ENCODE results near the gene ZNF579.

DNA sequence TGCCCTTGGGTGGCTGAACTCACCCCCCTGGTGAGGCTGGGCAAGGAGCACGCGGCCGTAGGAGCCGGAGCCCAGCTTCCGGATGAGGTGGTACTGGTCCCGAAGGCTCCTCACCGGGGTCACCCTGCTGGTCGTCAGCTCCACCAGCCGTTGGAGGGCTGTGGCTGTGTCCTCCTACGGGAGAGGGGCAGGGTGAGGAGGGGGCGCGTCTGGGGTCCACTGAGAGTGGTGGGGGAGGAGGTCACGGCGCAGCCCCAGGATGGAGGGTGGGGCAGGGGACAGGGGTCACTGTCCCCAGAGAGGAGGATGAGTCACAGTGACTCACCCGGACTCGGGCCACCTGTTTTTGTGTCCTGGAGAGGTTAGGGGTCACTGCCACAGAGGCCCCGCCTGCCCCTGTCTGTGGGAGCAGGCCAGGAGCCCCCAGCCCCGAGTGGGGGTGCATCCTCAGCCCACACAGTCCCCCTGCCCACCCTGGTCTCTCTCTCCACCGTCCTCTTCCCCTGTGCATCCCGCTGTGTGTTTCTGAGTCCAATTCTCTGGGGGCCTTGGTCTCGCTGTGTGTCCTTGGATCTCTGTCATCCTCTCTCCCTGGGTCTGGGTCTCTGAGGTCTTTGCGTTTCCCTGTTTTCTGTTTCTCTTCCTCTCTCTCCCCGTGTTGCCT, 35.7 kb downstream of the ZNF579 start:
- TF ChIP-seq, protein P1, sequence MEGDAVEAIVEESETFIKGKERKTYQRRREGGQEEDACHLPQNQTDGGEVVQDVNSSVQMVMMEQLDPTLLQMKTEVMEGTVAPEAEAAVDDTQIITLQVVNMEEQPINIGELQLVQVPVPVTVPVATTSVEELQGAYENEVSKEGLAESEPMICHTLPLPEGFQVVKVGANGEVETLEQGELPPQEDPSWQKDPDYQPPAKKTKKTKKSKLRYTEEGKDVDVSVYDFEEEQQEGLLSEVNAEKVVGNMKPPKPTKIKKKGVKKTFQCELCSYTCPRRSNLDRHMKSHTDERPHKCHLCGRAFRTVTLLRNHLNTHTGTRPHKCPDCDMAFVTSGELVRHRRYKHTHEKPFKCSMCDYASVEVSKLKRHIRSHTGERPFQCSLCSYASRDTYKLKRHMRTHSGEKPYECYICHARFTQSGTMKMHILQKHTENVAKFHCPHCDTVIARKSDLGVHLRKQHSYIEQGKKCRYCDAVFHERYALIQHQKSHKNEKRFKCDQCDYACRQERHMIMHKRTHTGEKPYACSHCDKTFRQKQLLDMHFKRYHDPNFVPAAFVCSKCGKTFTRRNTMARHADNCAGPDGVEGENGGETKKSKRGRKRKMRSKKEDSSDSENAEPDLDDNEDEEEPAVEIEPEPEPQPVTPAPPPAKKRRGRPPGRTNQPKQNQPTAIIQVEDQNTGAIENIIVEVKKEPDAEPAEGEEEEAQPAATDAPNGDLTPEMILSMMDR (optimal IDR thresholded peaks at IDR 0.05 in 1 of 3, IDR thresholded peaks at IDR 0.05 in 1 of 3, conservative IDR thresholded peaks at IDR 0.05 in 1 of 3; ENCODE audit: extremely low read depth in 1 of 3, insufficient read depth in 2 of 3, low read length in 3 of 3) = no peak
- TF ChIP-seq EZH2 (IDR thresholded peaks at IDR 0.05; ENCODE audit: low read length) = no peak
